IMR-90 (cell line): Measurements from ENCODE around the gene ITPKB. TPM values are rescaled to one million over a fixed set of nuclear protein-coding genes. Genes with fewer than 3 reads are reported as not detected.
A peak's percentile ranks its signal among the peaks of the same experiment; 100 is the strongest.

Experiments used
- ATAC-seq: fragments of 200-7000 bp; cut with Tn5 transposase; 2 replicates; pipeline ENCODE4 v1.9.1; 2020; ENCODE audit warnings: low read depth, mild to moderate bottlenecking, moderate library complexity
- BruUV-seq: library from RNA; stranded (reverse); fragments of 400-500 nt; replicated peaks from 2 replicates; lab custom pipeline; 2021; lab: Mats Ljungman, UMichigan
- CTCF ChIA-PET: fragments of 300-600 bp; formaldehyde crosslinking; extraction: SDS; loops from one replicate; lab custom pipeline; 2021; ENCODE audit warnings: antibody characterized with exemption; lab: Yijun Ruan, JAX
- POLR2A ChIA-PET: fragments of 300-600 bp; sonication (Branson Sonifier 250); formaldehyde crosslinking; loops from one replicate; lab custom pipeline; 2022; ENCODE audit warnings: antibody characterized with exemption; ENCODE audit not compliant: unreplicated experiment; lab: Charles Lee
- DNase-seq: peaks from one replicate; pipeline ENCODE4 v3.0.0; 2013
- H2AFZ ChIP-seq: replicated peaks from 2 replicates; pipeline ENCODE3; 2013; ENCODE audit warnings: low read length, mild to moderate bottlenecking; ENCODE audit not compliant: poor library complexity
- H2AK5ac ChIP-seq: 2 replicates; pipeline ENCODE4 v1.6.1; 2013; ENCODE audit warnings: low read depth, low read length, inconsistent platforms
- H2AK9ac ChIP-seq: replicated peaks from 2 replicates; pipeline ENCODE3; 2013; ENCODE audit warnings: mild to moderate bottlenecking, low read depth, low read length, moderate library complexity; ENCODE audit not compliant: poor library complexity
- H2BK120ac ChIP-seq: 2 replicates; pipeline ENCODE4 v1.6.1; 2013; ENCODE audit warnings: low read depth, low read length, inconsistent platforms
- H2BK15ac ChIP-seq: 3 replicates; pipeline ENCODE4 v1.6.1; 2013; ENCODE audit warnings: low read depth, low read length, inconsistent platforms
- H2BK20ac ChIP-seq: 2 replicates; pipeline ENCODE4 v1.6.1; 2013; ENCODE audit warnings: low read depth, mild to moderate bottlenecking, inconsistent platforms, low read length, moderate library complexity
- H2BK5ac ChIP-seq: 2 replicates; pipeline ENCODE4 v1.6.1; 2013; ENCODE audit warnings: mild to moderate bottlenecking, low read depth, low read length, inconsistent platforms; ENCODE audit not compliant: poor library complexity, severe bottlenecking
- H3K14ac ChIP-seq: replicated peaks from 2 replicates; pipeline ENCODE4 v1.6.1; 2013; ENCODE audit warnings: low read depth, low read length, inconsistent platforms
- H3K18ac ChIP-seq: 2 replicates; pipeline ENCODE4 v1.6.1; 2013; ENCODE audit warnings: low read depth, low read length, control low read depth
- H3K23ac ChIP-seq: 2 replicates; pipeline ENCODE4 v1.6.1; 2013; ENCODE audit warnings: low read depth, low read length, inconsistent platforms
- H3K27ac ChIP-seq: 2 replicates; pipeline ENCODE4 v1.5.1; 2013; ENCODE audit warnings: mild to moderate bottlenecking, control low read depth, low read length; ENCODE audit not compliant: insufficient read depth
- H3K27me3 ChIP-seq: 2 replicates; pipeline ENCODE4 v1.6.1; 2013; ENCODE audit warnings: low read length; ENCODE audit not compliant: control insufficient read depth, insufficient read depth
- H3K36me3 ChIP-seq: 2 replicates; pipeline ENCODE4 v1.6.1; 2013; ENCODE audit warnings: low read length, mixed read lengths; ENCODE audit not compliant: control insufficient read depth, insufficient read depth
- H3K4ac ChIP-seq: 2 replicates; pipeline ENCODE4 v1.6.1; 2013; ENCODE audit warnings: low read depth, low read length, inconsistent platforms
- H3K4me1 ChIP-seq: 2 replicates; pipeline ENCODE4 v1.6.1; 2013; ENCODE audit warnings: low read length, mixed read lengths; ENCODE audit not compliant: control insufficient read depth, insufficient read depth
- H3K4me2 ChIP-seq: 2 replicates; pipeline ENCODE4 v1.6.1; 2013; ENCODE audit warnings: low read depth, mild to moderate bottlenecking, control low read depth, low read length, moderate library complexity
- H3K4me3 ChIP-seq: 2 replicates; pipeline ENCODE4 v1.5.1; 2013; ENCODE audit warnings: low read depth, mild to moderate bottlenecking, control low read depth, low read length, moderate library complexity; ENCODE audit not compliant: insufficient read depth
- H3K56ac ChIP-seq: 2 replicates; pipeline ENCODE4 v1.6.1; 2013; ENCODE audit warnings: low read length, inconsistent platforms; ENCODE audit not compliant: insufficient read depth; ENCODE audit errors: extremely low read depth
- H3K79me1 ChIP-seq, 2 experiments: 2 replicates each; pipeline ENCODE4 v1.6.1; 2013; ENCODE audit warnings: low read length in 2 of 2, inconsistent platforms in 1 of 2, low read depth in 1 of 2
- H3K9ac ChIP-seq: 2 replicates; pipeline ENCODE4 v1.6.1; 2013; ENCODE audit warnings: low read depth, low read length, control low read depth
- H3K9me1 ChIP-seq: 2 replicates; pipeline ENCODE4 v1.6.1; 2013; ENCODE audit warnings: low read length, inconsistent platforms; ENCODE audit not compliant: insufficient read depth
- H3K9me3 ChIP-seq: 2 replicates; pipeline ENCODE4 v1.6.1; 2013; ENCODE audit warnings: low read length; ENCODE audit not compliant: control insufficient read depth, insufficient read depth
- H4K20me1 ChIP-seq: 2 replicates; pipeline ENCODE4 v1.6.1; 2013; ENCODE audit warnings: low read length, inconsistent platforms; ENCODE audit not compliant: insufficient read depth
- H4K5ac ChIP-seq: 2 replicates; pipeline ENCODE4 v1.6.1; 2013; ENCODE audit warnings: mild to moderate bottlenecking, low read depth, low read length, control low read depth
- H4K8ac ChIP-seq, 2 experiments: 2 replicates each; pipeline ENCODE4 v1.6.1; 2013; ENCODE audit warnings: low read depth in 2 of 2, low read length in 2 of 2, control low read depth in 1 of 2, inconsistent platforms in 1 of 2
- H4K91ac ChIP-seq: 2 replicates; pipeline ENCODE4 v1.6.1; 2013; ENCODE audit warnings: low read depth, low read length, inconsistent platforms; ENCODE audit not compliant: insufficient read depth
- BHLHE40 ChIP-seq: fragments of 150-350 bp; IDR thresholded peaks from 2 replicates; pipeline ENCODE4 v1.6.1; 2016; ENCODE audit warnings: mild to moderate bottlenecking, low read depth, low read length
- CEBPB ChIP-seq: IDR thresholded peaks from 2 replicates; pipeline ENCODE4 v1.6.1; 2012; ENCODE audit warnings: low read depth, low read length, improper control_type of control experiment
- MXI1 ChIP-seq: IDR thresholded peaks from 2 replicates; pipeline ENCODE4 v1.6.1; 2012; ENCODE audit warnings: low read depth, mild to moderate bottlenecking, low read length, moderate library complexity, borderline replicate concordance
- WGBS, 2 experiments: methylation state at CpG; one replicate each; pipeline versions ENCODE4 v1.1.5 to v1.1.7; 2013; ENCODE audit warnings: missing lambda C conversion rate in 2 of 2; ENCODE audit not compliant: insufficient read length in 1 of 2; ENCODE audit errors: extremely low coverage in 2 of 2; 5-methylcytosine and 5-hydroxymethylcytosine counted together
- dilution Hi-C: fragments of 300-500 bp; cut with HindIII; formaldehyde crosslinking; loops from one replicate; pipeline ENCODE4 v1.14.3; 2018; ENCODE audit warnings: low sequenced_read_pairs; ENCODE audit not compliant: unreplicated experiment
- in situ Hi-C: fragments of 300-500 bp; cut with MboI; formaldehyde crosslinking; loops from 3 replicates; pipeline ENCODE4 v1.14.3; 2019; ENCODE audit warnings: low sequenced_read_pairs, inconsistent platforms, mixed read lengths
- intact Hi-C: fragments of 100-400 bp; cut with micrococcal nuclease; formaldehyde crosslinking; loops from 2 replicates; pipeline ENCODE4 v1.10.0; 2022
- polyA plus RNA-seq, 3 experiments: library from polyadenylated mRNA; depleted of rRNA; stranded (reverse); fragments of >200 nt; gene quantifications; 2 replicates each; pipeline ENCODE4 v1.2.3, GENCODE V29; 2012; ENCODE audit warnings: low replicate concordance in 1 of 3
- total RNA-seq: library from RNA; depleted of rRNA; stranded (reverse); fragments of >200 nt; gene quantifications from 2 replicates; pipeline ENCODE4 v1.2.3, GENCODE V29; 2012
- TF ChIP-seq, protein P1 (sequence below): fragments of 150-350 bp; IDR thresholded peaks from 2 replicates; pipeline ENCODE4 v1.6.1; 2016; ENCODE audit warnings: low read depth, mild to moderate bottlenecking, low read length, moderate library complexity, borderline replicate concordance

Gene ITPKB
- total and polyA plus RNA-seq, 2 of the 4 experiments (the other 2 are of a cell fraction) = 0.72 to 1.4 TPM

DNA sequence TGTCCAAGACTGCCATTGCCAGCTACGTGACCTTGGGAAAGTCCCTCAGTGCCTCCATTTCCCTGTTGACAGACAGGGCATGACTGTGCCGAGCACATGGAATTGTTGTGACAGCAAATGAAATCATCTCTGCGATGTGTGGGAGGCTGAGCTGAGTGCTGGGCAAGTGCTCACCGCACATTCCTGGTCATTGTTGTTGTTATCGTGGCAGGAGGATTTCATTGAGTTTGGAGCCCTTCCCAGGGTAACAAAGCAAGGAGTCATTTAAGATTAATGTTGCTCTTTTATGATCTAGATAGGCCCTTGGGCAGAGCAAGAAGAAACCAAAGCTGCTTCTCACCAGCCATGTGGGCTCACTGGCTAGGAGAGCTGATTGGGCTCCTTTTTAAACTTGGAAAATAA is 39.6 kb upstream of the ITPKB start:
- no TSS peak for BruUV-seq
- intact Hi-C loops = no loop called here
- no peak overlapping the region for H3K9ac ChIP-seq

More for the DNA sequence above, 39.6 kb upstream of the ITPKB start:
- no peak overlapping the region for H3K4ac ChIP-seq
- in situ Hi-C loops (no loop called here), dilution Hi-C loops (no loop called here)
- peak; percentile 83 for ATAC-seq
- H2BK120ac ChIP-seq = no peak overlapping the region
- H3K9me1 ChIP-seq = no peaks in the 10 kb centered on the region
- TF ChIP-seq MXI1 = peak; percentile 96
- peak; percentile 57; the same call in 1 of the 2 replicates for TF ChIP-seq CEBPB
- peak; percentile 84 for TF ChIP-seq BHLHE40
- TF ChIP-seq, protein P1, sequence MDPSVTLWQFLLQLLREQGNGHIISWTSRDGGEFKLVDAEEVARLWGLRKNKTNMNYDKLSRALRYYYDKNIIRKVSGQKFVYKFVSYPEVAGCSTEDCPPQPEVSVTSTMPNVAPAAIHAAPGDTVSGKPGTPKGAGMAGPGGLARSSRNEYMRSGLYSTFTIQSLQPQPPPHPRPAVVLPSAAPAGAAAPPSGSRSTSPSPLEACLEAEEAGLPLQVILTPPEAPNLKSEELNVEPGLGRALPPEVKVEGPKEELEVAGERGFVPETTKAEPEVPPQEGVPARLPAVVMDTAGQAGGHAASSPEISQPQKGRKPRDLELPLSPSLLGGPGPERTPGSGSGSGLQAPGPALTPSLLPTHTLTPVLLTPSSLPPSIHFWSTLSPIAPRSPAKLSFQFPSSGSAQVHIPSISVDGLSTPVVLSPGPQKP = no peak
- CTCF ChIA-PET = no interaction called here
- H3K79me1 ChIP-seq = no peaks in the 10 kb centered on the region
- DNase-seq = peak; percentile 88
- no peak overlapping the region for H4K91ac ChIP-seq
- no peak overlapping the region for H4K8ac ChIP-seq
- no peak overlapping the region for H4K5ac ChIP-seq
- no peak overlapping the region for H3K18ac ChIP-seq
- no peak overlapping the region for H2AK5ac ChIP-seq
- no peak overlapping the region for H2BK15ac ChIP-seq
- no peak overlapping the region; the same call in 1 of the 2 replicates for H3K4me2 ChIP-seq
- 40% methylated on average over 1 of the region's 5 CpGs; no CpG with 5 or more reads in 1 of the 2 experiments for WGBS, 2 experiments
- no peaks in the 10 kb centered on the region for H3K36me3 ChIP-seq
- no peak overlapping the region for H3K14ac ChIP-seq
- H3K27ac ChIP-seq = no peak overlapping the region
- no peak overlapping the region for H2BK5ac ChIP-seq
- H2AFZ ChIP-seq = no peak overlapping the region
- H3K9me3 ChIP-seq = no peaks in the 10 kb centered on the region
- H3K4me1 ChIP-seq = peaks cover 2% of the 10 kb centered on the region; the same call in 1 of the 2 replicates
- no peak overlapping the region for H2AK9ac ChIP-seq
- no peak overlapping the region for H3K4me3 ChIP-seq
- no peaks in the 10 kb centered on the region for H4K20me1 ChIP-seq
- no peak overlapping the region for H3K23ac ChIP-seq
- peaks cover 8% of the 10 kb centered on the region for H3K27me3 ChIP-seq
- no peak overlapping the region for H2BK20ac ChIP-seq
- POLR2A ChIA-PET = no interaction called here
- H3K56ac ChIP-seq = no peak overlapping the region
